Stimulated activated CD8-positive, alpha-beta memory T cell treated with anti-CD3 and anti-CD28 coated beads, Interleukin-15, amount 100 ng/mL, for 4 hours (primary cell): ENCODE results near the gene LPIN1.

Experiments
- DNase-seq, 2 donors: peaks; one replicate each; pipeline ENCODE4 v3.0.0-alpha.2; 2020; ENCODE audit warnings: low read depth in 2 of 2

LPIN1 gene

GRCh38 chr2:11746376-11746806, at the start of gene LPIN1:
Gene LPIN1, plus strand, starts transcription at chr2:11746632. Its CDS starts 18,910 bp downstream, at chr2:11765542.
- peak; percentile 66 to 79 for DNase-seq

- no peak for DNase-seq
Observed at GRCh38 chr2:11696736-11697102, 49.7 kb upstream of the LPIN1 start.

- DNase-seq, result no peak
Observed at GRCh38 chr2:11697103-11697871, 49.1 kb upstream of the LPIN1 start.

- DNase-seq, result no peak
Observed at GRCh38 chr2:11698009-11698922, 48.2 kb upstream of the LPIN1 start.

GRCh38 chr2:11699686-11700670, 46.5 kb upstream of the LPIN1 start:
- no peak for DNase-seq

- no peak for DNase-seq
Observed at GRCh38 chr2:11701206-11701605, 45.2 kb upstream of the LPIN1 start.

- DNase-seq, result no peak
Observed at GRCh38 chr2:11701751-11702301, 44.6 kb upstream of the LPIN1 start.

- no peak for DNase-seq
Observed at GRCh38 chr2:11702946-11703345, 43.5 kb upstream of the LPIN1 start.

- DNase-seq, result no peak
Observed at GRCh38 chr2:11703700-11704099, 42.7 kb upstream of the LPIN1 start.

- DNase-seq, result no peak
Observed at GRCh38 chr2:11705063-11705462, 41.4 kb upstream of the LPIN1 start.

- no peak for DNase-seq
Observed at GRCh38 chr2:11705711-11706110, 40.7 kb upstream of the LPIN1 start.

GRCh38 chr2:11708106-11708505, 38.3 kb upstream of the LPIN1 start:
- no peak for DNase-seq

GRCh38 chr2:11709293-11709692, 37.1 kb upstream of the LPIN1 start:
- DNase-seq, result no peak

- no peak for DNase-seq
Observed at GRCh38 chr2:11710210-11710609, 36.2 kb upstream of the LPIN1 start.

GRCh38 chr2:11710632-11711353, 35.6 kb upstream of the LPIN1 start:
- no peak for DNase-seq

GRCh38 chr2:11711354-11711716, 35.1 kb upstream of the LPIN1 start:
- no peak for DNase-seq

GRCh38 chr2:11711751-11712150, 34.7 kb upstream of the LPIN1 start:
- no peak for DNase-seq

GRCh38 chr2:11712866-11713265, 33.6 kb upstream of the LPIN1 start:
- DNase-seq, result no peak

- DNase-seq, result no peak
Observed at GRCh38 chr2:11713815-11714214, 32.6 kb upstream of the LPIN1 start.

GRCh38 chr2:11715987-11716652, 30.3 kb upstream of the LPIN1 start:
- DNase-seq, result no peak
